ENCODE results near the gene INPPL1. TPM values are rescaled to one million over a fixed set of nuclear protein-coding genes. Genes with fewer than 3 reads are reported as not detected.

Gene INPPL1
- total and polyA plus RNA-seq, 2 of the 13 experiments (the other 11 are each of a cell fraction or from before 2014, with no cell fraction given), result 29.1 to 66.9 TPM

GRCh38 chr11:72224564-72225410 is at the start of gene INPPL1 (continued):
- no peak for TF ChIP-seq RARA (CRISPR knock-in tag; IDR thresholded peaks at IDR 0.05)
- TF ChIP-seq YEATS2 (CRISPR knock-in tag; IDR thresholded peaks at IDR 0.05; ENCODE audit: borderline replicate concordance), result no peak
- TF ChIP-seq THAP11 (CRISPR knock-in tag; IDR thresholded peaks at IDR 0.05), result peak; percentile 15; the same call in 1 of the 2 replicates
- TF ChIP-seq ZBTB7B (CRISPR knock-in tag; IDR thresholded peaks at IDR 0.05), result no peak
- TF ChIP-seq ZKSCAN5 (CRISPR knock-in tag; IDR thresholded peaks at IDR 0.05), result no peak
- no peak for TF ChIP-seq HDAC2 (CRISPR knock-in tag; IDR thresholded peaks at IDR 0.05)
- no peak for TF ChIP-seq ARNTL (CRISPR knock-in tag; IDR thresholded peaks at IDR 0.05)
- no peak for TF ChIP-seq RCOR2 (CRISPR knock-in tag; IDR thresholded peaks at IDR 0.05)
- peak; percentile 45; the same call in 1 of the 2 replicates for TF ChIP-seq GABPB1 (CRISPR knock-in tag; IDR thresholded peaks at IDR 0.05)
- no peak for TF ChIP-seq ZNF143 (CRISPR knock-in tag; IDR thresholded peaks at IDR 0.05)
- no peak for TF ChIP-seq GMEB1 (CRISPR knock-in tag; IDR thresholded peaks at IDR 0.05; ENCODE audit: borderline replicate concordance)
- peak; percentile 30; the same call in 1 of the 2 replicates for TF ChIP-seq ZNF777 (CRISPR knock-in tag; IDR thresholded peaks at IDR 0.05)
- TF ChIP-seq ZNF432 (CRISPR knock-in tag; IDR thresholded peaks at IDR 0.05; ENCODE audit: borderline replicate concordance), result no peak
- no peak; the same call in 1 of the 2 replicates for TF ChIP-seq ZNF772 (CRISPR knock-in tag; IDR thresholded peaks at IDR 0.05)
- TF ChIP-seq ZNF263 (CRISPR knock-in tag; IDR thresholded peaks at IDR 0.05), result no peak
- TF ChIP-seq DPF2 (CRISPR knock-in tag; IDR thresholded peaks at IDR 0.05; ENCODE audit: borderline replicate concordance, low read depth), result no peak
- no peak for TF ChIP-seq ZNF550 (CRISPR knock-in tag; IDR thresholded peaks at IDR 0.05; ENCODE audit: borderline replicate concordance)
- no peak for TF ChIP-seq ZNF276 (CRISPR knock-in tag; IDR thresholded peaks at IDR 0.05; ENCODE audit: low read depth)
- TF ChIP-seq MXD4 (CRISPR knock-in tag; IDR thresholded peaks at IDR 0.05), result no peak
- no peak for TF ChIP-seq ZFP91 (CRISPR knock-in tag; IDR thresholded peaks at IDR 0.05; ENCODE audit: borderline replicate concordance)
- TF ChIP-seq SOX13 (IDR thresholded peaks at IDR 0.05), result no peak
- no peak for TF ChIP-seq SOX13 (CRISPR knock-in tag; conservative IDR thresholded peaks at IDR 0.05 in 1 of 2, IDR thresholded peaks at IDR 0.05 in 1 of 2)
- TF ChIP-seq TARDBP (CRISPR knock-in tag; IDR thresholded peaks at IDR 0.05), result no peak
- TF ChIP-seq PHF8 (CRISPR knock-in tag; IDR thresholded peaks at IDR 0.05), result peak; percentile 64
- no peak for TF ChIP-seq ZNF749 (CRISPR knock-in tag; IDR thresholded peaks at IDR 0.05; ENCODE audit: borderline replicate concordance)
